Endometrial microvascular endothelial cells (primary cell): ENCODE data around the gene TCL1B. TPM values are rescaled to one million over a fixed set of nuclear protein-coding genes. Genes with fewer than 3 reads are reported as not detected.
"Not testable (repeated sequence)": the region's sequence is repeated elsewhere in the genome, so short reads cannot be mapped to it uniquely, and the experiment has no call there.

ENCODE experiments used
- in situ Hi-C: cut with HindIII; loops from 2 replicates; pipeline ENCODE4 v1.10.0; 2017; ENCODE audit warnings: low sequenced_read_pairs, low pct_unique_long_range_greater_than_20kb; ENCODE audit errors: inconsistent ontology term
- total RNA-seq: library from RNA; depleted of rRNA; stranded (reverse); fragments of >200 nt; gene quantifications from one replicate; pipeline ENCODE4 v1.2.3, GENCODE V29; 2015; ENCODE audit errors: inconsistent ontology term

The TCL1B gene
- total RNA-seq, 1 donor from 2014 or later, result not detected

DNA sequence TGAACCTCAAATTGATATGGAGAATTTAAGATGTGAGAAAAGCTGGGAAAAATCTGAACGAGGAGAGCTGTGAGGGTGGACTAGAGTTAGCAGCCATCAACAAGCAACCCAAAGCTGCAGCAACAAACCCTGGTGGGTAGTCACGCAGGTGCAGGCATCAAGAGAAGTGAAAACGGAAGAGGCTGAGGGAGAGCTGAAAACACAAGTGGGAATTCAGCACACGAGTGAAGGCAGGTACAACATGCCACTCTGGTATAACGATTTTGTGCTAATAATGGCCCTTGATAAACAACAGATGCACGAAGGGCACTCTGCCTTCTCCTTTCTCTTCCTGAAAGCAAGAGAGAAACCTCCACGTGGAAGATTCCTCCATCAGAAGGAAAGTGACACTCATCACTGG lies 11.5 kb downstream of the TCL1B start:
- in situ Hi-C loops, result no loop called here

DNA sequence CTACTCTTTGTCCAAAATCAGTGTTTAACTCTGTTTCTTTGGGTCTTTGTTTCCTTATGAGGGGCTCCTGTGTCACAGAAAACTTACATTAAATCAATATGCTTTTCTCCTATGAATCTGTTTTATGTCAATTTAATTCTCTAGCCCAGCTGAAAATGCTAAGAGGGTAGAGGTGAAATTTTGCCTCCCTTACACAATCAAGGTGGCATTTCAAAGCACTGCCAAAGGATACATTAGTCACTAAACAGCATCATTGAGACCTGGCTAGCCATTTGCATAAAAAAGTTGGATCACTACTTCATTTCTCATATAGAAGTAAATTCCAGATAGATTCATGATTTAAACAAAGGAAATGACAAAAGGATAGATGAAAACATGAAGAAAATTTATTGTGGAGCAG lies 12.1 kb downstream of the TCL1B start:
- in situ Hi-C loops, result no loop called here

DNA sequence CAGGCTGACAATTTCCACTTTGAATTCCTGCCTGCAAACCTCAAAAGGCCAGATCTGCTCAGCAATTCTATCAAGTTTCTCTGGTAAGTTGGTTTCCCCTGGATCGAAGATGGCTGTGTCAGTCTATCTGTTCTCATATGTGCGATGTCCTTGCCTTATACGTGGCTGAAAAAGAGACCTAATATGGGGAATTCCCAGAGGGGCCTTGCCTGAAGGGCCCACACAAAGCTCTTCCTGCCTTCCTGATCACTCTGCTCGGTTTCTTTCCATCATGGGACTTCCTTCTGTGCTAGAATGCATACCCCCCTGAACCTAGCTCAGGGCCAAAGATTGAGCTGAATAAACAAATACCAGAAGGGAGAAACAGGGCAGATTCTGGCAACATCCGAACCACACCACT lies 13.2 kb downstream of the TCL1B start:
- in situ Hi-C loops, result no loop called here

DNA sequence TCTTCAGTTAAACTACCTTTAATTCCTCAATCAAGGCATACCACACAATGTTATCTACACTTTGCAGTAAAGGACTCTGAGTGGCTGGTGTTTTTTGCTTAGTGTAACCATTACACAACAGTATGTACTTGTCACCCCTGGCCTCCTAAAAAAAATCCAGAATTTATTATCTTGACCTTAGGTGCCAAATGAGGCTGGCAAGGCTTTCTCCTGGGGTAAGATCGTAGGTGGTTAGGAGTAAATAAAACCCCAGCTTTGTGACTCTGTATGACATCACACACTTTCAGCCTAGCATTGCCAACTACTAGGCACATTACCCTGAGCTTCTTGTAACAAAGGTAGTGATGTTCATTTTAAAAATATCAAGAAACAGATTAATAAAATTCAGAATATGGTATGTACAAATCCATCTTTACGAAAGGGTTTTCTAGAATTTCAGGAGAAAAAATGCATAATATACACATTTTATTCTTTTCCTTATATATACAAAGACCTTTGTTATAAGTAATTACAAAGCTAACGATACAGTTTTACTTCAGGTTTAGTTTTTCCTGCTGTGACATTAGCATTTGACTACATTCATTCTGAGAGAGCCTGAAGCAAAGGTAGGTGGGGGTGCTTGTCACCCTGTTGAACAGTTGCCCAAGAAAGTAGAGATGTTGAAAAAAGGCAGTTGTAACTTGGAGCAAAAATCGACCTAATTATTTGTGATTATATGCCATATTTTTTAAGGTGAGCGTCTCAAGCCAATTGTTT lies 14.2 kb downstream of the TCL1B start:
- in situ Hi-C loops, result no loop called here

DNA sequence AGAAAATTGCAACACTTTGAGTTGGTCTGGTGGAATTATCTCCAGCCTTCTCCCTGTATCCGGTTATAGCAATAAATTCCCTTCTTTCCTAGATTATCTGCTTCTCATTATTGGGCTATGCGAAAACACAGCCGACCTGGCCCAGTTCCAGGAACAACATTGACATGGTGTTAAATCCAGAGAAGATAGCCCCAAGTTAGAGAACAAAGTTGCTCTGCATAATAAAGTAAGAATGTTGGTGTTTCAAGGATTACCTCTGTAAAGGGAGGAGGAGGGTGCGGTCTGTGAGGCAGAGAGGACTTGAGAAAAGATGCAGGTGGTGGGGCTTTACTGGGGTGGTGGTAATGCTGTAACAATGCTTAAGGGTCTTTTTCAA lies 15.6 kb downstream of the TCL1B start:
- in situ Hi-C loops, result no loop called here

DNA sequence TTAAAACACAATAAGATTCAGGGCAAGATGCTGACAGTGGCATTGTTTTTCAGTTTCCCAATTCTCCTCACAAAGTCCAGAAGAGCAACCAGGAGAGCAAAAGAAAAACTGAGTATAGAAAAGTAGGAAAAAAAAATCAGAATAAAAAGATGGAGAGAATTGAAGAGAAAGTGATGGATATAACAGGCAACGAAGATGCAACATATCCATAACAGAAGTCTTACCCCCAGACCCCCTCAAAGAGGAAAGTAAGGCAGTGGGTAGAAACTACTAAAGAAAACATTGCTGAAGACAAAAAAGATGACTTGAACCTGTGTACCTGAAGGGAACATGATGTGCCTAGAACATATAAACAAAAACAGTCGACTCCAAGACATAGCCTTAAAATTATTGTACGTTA lies 17.1 kb downstream of the TCL1B start:
- in situ Hi-C loops, result no loop called here

DNA sequence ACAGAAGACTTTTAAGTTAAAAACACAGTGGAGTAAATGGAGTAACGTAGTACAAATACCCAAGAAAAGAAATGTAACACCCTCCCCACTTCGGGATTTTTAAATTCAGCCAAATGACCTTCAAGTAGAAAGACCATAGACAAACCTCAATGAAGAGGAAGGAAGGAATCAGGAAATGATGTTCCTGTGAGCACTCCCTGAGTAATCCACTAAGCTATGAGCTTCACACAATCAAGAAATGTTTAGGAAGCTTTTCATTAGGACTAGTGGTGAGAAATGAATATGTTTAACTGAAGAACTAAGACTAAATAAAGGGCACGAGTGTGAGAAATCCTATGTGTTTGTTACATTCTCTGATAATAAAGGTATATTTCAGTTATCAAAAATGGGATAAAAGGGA lies 17.6 kb downstream of the TCL1B start:
- in situ Hi-C loops, result no loop called here

DNA sequence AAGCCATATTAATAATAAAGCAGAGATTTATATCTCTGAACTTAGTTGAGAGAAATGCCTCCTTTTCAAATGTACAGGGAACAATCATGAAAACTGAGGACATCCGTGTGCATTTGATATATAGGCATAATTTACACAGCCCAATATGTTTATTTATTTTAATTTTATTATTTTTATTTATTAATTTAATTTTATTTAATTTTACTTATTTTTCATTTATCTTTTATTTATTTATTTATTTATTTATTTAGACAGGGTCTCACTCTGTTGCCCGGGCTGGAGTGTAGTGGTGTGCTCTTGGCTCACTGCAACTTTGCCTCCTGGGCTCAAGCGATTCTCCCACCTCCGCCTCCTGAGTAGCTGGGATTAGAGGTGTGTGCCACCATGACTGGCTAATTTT lies 19.3 kb downstream of the TCL1B start:
- in situ Hi-C loops, result no loop called here

DNA sequence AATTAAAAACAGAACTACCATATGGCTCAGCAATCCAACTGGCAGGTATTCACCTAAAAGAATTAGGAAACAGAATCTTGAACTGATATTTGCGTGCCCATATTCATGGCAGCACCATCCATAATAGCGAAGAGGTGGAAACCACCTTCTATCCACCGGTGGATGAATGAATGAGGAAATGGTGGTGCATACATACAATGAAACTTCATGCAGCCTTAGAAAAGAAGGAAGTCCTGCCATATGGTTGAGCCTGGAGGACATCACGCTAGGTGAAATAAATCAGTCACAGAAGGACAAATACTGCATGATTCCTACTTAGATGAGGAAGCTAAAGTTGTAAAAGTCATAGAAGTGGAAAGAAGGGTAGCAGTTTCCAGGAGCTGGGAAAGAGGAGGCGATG lies 21.1 kb downstream of the TCL1B start:
- in situ Hi-C loops, result no loop called here

DNA sequence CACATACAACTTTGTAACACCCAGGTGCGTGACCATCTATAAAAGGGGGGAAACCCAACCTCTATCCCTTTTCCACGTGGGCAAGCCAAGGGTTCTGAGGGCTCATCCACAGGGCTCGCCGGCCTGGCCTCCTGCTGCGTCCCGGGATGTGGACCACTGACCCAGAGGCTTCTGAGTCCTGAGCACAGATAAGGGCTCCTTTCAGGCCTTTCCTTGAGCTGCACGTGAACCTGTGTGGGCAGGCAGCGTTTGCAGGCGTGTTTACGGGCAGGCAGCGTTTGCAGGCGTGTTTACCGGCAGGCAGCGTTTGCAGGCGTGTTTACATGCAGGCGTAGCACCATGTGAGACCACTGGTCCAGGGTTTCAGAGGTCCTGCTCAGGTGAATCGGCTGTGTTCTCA lies 23.9 kb downstream of the TCL1B start:
- in situ Hi-C loops, result no loop called here

DNA sequence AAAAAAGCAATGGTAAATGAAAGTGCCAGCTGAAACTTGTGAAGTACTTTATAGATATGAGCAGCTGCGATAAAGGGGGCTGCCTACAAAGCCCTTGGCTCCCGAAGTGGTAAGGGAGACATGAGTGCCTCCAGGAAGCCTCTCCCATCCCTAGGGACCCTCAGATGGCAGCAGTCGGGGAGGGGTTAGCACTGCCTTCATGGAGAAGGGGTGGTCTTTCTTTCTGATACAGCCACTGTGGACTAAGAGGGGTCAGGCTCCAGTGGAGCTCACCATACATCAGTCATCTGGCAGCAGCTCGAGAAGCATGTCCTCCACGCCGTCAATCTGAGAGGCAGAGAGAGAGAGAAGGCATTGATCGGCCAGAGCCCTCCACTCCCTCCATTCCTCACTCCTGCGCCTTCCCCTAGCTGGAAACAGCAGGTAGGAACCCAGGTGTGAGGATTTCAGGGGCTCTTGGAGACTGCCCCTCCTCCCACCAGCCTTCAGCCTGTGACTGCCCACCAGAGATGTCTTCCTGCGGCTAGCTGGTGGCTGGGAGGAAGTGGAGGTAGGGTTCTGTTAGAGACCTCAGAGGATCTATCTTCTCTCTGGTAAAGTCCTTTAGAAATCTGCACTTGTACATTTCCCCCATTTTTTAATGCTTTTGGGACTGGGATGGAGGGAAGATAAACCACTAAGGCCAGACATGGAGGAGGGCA lies 25.4 kb downstream of the TCL1B start:
- in situ Hi-C loops, result no loop called here

DNA sequence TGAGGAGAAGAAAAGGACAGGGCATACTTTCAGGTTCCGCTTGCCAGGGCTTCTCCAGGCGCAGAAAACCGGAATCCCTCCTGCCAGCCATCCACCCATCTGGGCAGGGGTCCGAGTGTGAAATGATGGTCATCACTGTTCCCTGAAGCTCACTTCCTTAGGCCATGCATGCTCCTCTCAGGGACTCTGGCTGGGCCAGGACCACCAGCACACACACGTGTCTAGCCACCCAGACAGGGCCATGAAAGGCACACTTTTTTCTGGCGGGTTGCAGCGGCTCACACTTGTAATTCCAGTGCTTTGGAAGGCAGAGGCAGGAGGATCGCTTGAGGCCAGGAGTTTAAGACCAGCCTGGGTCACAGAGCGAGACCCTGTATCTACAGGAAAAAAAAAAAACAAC lies 26.2 kb downstream of the TCL1B start:
- in situ Hi-C loops, result no loop called here

DNA sequence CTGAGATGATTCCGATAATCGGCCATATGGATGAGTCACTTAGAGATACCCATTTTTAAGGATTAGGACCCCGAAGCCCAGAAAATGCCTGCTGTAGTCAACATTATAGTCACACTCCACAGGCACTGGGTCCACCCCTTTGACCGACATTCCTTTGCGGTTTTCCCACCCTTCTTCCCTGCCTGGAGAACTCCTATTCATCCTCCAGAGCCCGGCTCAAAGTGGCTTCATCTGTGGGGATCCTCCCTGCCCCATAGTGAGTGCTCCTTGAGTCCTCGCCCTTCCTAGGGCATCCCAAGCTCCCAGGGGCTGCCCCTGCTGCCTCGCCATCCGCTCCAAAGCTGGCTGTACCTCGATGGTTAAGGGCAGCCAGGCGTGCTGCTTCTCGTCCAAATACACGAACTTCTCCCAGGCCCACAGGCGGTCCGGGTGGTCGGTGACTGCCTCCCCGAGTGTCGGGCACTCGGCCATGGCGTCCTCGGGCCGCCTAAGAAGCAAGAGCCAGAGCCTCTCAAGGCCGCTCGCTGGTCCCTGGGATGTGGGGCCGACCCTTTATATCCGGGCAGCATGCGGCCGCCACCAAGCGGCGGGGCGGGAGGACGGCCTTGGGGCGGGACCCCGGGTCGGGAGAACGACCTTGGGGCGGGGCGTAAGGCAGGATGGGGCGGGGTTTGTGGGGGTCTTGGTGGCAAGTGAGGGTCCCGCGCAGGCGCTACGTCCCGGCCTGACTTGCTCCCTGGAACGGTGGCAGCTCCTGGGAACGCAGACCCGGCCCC lies 27.6 kb downstream of the TCL1B start, which contains the start of gene TCL1A:
Gene TCL1A, minus strand, starts transcription at position 530 of the 776 bp plus-strand sequence. Its CDS starts 59 bp downstream, at position 471.
- in situ Hi-C loops, result no loop called here

DNA sequence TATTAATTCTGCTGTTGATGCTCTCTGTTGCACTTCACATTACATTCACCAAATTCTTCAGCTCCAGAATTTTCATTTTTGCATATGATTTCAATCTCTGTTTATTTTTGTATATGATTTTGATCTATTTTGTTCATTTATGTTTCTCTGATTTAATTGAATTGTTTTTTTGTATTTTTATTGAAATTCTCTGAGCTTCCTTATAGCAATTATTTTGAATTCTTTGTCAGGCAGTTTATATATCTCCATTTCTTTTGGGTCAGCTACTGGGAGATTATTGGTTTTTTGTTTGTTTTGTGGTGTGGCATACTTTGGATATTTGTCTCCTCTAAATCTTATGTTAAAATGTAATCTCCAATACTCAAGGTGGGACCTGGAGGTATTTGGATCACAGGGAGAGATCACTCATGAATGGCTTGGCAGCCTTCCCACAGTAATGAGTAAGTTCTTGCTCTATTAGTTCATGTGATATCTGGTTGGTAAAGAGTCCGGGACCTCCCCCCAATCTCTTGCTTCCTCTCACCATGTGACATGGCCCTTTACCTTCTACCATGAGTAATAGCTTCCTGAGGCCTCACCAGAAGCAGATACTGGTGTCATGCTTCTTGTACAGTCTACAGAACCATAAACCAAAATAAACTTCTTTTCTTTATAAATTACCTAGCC lies 36.4 kb downstream of the TCL1B start:
- in situ Hi-C loops, result no loop called here

DNA sequence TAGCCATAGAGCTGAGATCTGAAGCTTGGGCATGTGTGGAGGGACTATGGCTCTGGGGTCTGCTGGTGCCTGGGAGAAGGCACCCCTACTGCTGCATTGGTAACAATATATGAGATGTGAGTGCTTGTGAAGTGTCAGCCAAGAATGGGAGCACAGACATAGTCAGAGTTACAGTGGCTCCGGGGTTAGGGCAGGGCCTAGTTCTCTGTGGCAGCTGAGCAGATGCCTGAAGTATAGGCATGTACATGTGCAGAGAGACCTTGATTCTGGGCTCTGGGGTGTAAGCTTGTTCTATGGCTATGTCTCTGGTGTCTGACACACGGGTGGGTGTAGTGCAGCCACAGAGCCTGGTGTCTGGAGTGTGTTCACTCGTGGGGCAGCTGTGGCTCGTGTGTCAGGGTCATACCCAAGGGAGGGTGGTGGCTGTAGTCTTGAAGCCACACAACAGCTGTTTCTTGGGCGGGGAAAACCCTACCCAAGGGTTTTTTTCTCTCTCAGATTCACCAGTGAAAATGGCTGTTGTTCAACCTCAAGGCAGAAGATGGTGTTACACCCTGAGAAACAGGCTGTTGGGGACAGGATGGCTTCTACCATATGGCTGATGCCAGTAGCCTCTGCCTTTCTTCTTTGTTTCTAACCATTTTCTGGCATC lies 39.6 kb downstream of the TCL1B start:
- in situ Hi-C loops, result no loop called here

DNA sequence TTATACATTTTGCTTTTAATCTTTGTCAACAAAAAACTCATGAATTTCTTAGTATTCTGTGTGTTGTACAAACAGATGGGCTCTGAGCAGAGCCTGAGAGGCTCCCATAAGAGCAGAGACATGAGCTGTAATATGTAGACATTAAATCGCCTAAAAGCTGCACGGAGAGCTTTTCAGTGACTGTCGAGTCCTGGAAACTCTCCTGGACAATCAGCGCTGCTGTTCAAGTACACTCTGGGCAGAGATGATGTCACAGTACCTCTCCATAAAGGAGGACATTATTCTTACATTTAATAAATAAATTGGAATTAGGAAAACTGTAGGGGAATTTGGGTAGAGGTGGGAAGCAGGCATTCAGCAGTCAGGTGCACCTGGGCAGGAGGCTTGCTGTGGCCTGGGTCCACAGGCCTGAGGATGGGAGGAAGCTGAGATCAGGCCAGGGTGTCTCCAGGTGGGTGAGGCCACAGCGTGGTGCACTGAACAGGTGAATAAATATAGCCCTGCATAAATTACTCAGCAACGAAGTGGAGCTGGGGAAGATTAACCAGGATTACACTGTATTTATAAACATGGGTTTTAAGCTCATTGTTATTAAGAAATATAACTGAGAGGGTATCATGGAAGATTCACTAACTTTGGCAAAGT lies 41.0 kb downstream of the TCL1B start:
- in situ Hi-C loops, result no loop called here

DNA sequence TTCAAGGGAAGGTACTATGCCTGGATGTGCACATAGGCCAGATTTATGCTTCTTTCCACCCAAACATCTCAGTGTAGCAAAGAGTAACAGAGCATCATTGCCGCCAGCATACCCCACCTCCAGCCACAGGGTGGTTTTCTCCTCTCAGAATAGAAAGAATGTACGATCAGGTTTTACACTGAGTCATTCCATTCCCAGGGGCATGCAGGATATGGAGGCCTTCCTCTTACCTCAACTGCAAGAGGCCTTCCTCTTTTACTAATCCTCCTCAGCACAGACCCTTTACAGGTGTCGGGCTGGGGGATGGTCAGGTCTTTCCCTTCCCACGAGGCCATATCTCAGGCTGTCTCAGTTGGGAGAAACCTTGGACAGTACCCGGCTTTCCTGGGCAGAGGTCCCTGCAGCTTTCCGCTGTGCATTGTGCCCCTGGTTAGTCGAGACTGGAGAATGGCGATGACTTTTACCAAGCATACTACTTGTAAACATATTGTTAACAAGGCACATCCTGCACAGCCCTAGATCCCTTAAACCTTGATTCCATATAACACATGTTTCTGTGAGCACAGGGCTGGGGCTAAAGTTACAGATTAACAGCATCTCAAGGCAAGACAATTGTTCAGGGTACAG lies 43.3 kb downstream of the TCL1B start:
- in situ Hi-C loops, result not testable (repeated sequence)

DNA sequence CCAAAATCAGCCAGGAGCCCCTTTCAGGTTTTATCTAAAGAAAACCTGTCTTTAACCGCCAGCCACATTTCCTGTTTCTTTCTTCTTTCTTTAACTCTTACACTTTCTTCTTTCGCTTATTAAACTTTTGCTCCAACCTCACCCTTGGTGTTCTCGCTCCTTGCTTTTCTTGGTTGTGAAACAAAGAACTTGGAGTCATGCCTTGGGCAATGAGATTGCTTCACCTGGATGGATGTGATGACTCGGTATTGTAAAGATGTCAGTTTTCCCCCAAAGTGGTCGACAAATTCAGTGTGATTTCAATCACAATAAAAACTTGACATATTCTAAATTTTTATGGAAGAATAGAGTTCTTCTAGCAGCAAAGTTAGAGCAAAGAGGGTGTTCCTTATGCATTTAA lies 43.9 kb downstream of the TCL1B start:
- in situ Hi-C loops, result no loop called here
